Effector CD4-positive, alpha-beta T cell (primary cell): ENCODE measurements around the gene ESYT3.
"Not testable (repeated sequence)": the region's sequence is repeated elsewhere in the genome, so short reads cannot be mapped to it uniquely, and the experiment has no call there.

Experiments
- DNase-seq: peaks from one replicate; pipeline ENCODE4 v3.0.0-alpha.2; 2020

The ESYT3 gene

DNA sequence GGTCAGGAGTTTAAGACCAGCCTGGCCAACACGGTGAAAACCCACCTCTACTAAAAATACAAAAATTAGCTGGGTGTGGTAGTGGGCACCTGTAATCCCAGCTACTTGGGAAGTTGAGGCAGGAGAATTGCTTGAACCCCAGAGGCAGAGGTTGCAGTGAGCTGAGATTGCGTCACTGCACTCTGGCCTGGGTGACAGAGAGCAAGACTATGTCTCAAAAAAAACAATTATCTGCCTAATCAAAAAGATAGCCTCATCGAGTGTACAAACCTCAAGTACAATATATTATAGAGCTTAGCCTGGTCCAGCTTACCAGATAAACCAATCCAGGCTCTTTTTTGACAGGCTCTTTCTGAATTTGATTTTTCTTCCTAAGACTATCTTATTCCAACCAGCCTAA lies 61.2 kb downstream of the ESYT3 start:
- DNase-seq: not testable (repeated sequence)

- no peak for DNase-seq
These were observed 62.0 kb downstream of the ESYT3 start for GRCh38 chr3:138496436-138496835.

- DNase-seq: no peak
These were observed 62.6 kb downstream of the ESYT3 start for GRCh38 chr3:138497021-138497420.

GRCh38 chr3:138497851-138498250 lies 63.4 kb downstream of the ESYT3 start:
- DNase-seq: no peak

DNA sequence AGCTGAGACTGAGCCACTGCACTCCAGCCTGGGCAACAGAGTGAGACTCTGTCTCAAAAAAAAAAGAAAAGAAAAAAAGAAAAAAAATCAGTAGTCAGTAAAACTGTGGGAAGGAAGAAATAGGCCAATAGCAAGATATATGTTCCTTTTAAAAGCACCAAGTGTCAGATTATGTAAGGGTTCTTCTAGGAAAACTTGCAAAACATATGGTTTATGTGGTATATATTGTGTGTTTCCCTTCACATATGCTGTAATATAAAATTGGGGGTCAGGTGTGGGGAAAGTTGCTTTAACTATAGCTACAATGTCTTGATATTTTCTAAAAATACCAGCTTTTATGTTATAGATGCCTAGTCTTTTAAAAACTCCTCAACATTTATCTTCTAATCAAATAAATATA lies 64.6 kb downstream of the ESYT3 start:
- DNase-seq: no peak

DNA sequence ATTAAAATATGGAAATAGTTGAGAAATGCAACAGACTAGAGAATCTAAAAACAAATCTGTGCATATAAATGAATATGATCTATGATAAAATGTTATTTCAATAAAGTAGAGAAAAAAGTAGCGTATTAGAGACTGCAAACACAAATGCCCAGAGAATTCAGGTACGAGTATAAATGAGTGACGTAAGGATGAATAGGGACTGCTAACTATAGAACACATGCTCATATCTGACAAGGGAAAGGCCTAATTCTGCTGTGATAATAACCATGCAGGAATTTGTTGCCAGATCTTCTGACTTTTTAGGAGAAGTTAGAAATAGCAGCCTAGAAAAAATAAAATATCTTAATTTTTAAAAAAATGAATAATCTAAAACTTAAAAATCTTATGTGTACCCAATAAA lies 73.1 kb downstream of the ESYT3 start:
- DNase-seq: no peak

DNA sequence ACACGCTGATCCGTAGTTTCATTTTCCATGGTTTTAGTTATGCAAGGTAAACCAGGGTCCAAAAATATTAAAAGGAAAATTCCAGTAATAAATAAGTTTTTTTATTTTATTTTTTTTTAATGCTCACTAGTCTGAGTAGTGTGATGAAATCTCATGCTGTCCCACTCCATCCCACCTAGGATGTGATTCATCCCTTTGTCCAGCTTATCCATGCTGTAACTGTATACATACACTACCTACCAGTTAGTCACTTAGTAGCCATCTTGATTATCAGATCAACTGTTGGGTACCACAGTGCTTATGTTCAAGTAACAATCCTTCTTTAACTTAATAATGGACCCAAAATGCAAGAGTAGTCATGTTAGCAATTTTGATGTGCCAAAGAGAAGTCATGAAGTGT lies 75.2 kb downstream of the ESYT3 start:
- DNase-seq: no peak

- DNase-seq: no peak
These were observed 77.5 kb downstream of the ESYT3 start for GRCh38 chr3:138511945-138512344.

DNA sequence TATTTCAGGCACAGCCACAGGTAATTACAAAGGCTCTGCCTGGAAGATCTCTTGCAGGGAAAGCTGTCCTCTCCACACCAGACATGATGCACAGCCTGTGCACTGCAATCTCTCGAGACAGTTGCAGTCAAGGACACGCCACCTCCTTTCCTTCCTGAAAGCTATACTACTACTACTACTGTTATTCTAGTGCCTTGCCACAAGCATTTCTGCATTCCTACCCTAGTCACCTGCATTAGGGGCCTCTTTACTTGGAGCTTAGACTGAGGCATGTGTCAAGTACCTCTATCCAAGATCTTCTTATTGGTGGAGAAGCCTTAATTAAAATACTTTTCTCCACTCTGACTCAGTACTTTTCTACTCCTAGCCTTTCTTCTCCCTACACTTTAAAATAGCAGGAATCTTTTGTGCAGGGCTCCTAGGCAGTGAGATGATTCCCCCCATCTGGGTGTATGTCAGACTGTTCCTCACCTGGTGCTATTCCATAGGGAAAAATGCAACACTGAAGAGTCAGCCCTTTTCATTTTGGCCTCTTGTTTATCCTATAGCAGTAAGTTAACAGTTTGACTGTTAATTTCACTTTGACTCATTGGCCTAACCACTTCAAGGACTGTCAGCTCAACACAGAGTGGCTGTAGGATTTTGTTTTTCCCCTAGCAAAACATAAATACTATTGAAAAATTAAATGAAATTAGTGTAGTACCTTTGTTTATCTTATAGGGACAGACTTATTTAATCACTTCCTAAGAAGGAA lies 78.9 kb downstream of the ESYT3 start:
- DNase-seq: no peak

- DNase-seq: not testable (repeated sequence)
These were observed 87.0 kb downstream of the ESYT3 start for GRCh38 chr3:138521445-138521844.
